Skin epidermis (tissue), 12 donors: ENCODE data around the gene YTHDF1.

Experiments
- H3K27ac ChIP-seq, 21 experiments: fragments of 200-600 bp; sonication (generic) in 11 of 21; one replicate each; pipeline ENCODE4 v1.5.0; 2020; ENCODE audit warnings: mild to moderate bottlenecking in 3 of 21, inconsistent platforms in 2 of 21, moderate library complexity in 2 of 21
- H3K4me3 ChIP-seq, 7 experiments: fragments of 200-600 bp; sonication (generic) in 2 of 7; one replicate each; pipeline ENCODE4 v1.5.0; 2020; ENCODE audit warnings: inconsistent platforms in 2 of 7, mild to moderate bottlenecking in 2 of 7, moderate library complexity in 1 of 7

YTHDF1 gene

GRCh38 chr20:63149531-63150192, 66.3 kb downstream of the YTHDF1 start:
- Histone ChIP-seq H3K27ac (no peak overlapping the region), H3K4me3 (no peak overlapping the region)

GRCh38 chr20:63148696-63149095, 67.2 kb downstream of the YTHDF1 start:
- Histone ChIP-seq H3K4me3 (no peak overlapping the region), H3K27ac (no peak overlapping the region)

DNA sequence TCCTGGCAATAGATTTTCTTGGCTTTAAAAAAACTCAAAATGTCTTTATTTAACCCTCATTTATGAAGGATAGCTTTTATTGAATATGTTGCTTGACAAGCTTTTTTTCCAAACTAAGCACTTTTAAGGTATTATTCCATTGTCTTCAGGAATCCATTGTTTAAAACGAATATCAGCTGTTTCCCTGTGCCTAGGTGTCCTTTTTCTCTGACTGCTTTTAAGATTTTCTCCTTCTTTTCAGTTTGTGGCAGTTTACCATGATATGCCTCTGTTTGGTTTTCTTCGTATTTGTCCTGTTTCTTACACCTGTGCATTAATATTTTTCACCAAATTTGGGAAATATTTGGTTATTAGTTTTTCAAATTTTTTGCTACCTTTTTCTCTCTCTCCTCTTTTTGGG, 68.4 kb downstream of the YTHDF1 start:
- H3K4me3 ChIP-seq = no peak overlapping the region
- H3K27ac ChIP-seq = no peak overlapping the region
